ENCODE measurements around the gene PPP4C. TPM values are rescaled to one million over a fixed set of nuclear protein-coding genes. Genes with fewer than 3 reads are reported as not detected.
"Not testable (repeated sequence)": the region's sequence is repeated elsewhere in the genome, so short reads cannot be mapped to it uniquely, and the experiment has no call there.

PPP4C gene
- total RNA-seq, 1 experiment from 2014 or later = 70.7 TPM

DNA sequence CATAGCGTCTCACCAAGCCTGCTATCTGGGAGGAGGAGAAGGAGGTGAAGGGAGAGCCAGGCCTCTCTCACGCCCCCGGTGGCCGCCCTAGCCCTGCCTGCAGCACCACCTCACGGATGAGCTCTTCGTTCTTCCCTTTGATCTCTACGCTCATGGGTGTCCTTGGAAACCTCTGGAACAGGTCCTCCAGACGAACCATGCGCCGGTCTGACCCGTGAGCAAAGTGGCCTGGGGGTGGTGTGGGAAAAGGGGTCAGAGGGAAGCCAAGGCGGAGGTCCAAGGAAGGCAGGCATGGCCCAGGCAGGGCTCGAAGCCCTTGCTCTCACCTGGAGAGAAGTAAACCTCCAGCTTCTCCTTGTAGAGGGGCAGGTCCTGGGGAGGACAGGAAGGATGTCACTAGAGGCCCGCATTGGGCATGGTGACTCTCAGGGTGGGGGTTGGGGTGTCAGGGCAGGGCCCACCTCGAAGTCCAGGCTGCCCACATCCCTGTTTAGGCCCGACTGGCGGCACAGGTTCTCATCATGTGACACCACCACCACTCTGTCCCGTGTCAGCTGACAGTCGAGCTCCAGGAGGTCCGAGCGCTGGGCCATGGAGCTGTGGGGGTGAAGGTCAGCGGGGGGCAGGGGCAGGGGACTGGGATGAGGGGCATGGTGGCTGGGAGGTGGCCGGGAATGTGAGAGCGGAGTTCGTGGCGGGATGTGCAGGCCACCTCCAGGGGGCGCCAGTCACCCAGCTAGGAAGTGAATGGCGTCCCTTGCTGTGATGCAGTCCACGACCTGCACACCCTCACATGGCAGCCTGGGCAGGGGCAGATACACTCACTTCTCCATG, 36.6 kb downstream of the PPP4C start:
- in situ Hi-C loops (cut with HindIII; ENCODE audit: low pct_unique_long_range_greater_than_20kb, low sequenced_read_pairs) = no loop called here
- peak; percentile 72 for DNase-seq (ENCODE audit: low read depth, low spot score)

DNA sequence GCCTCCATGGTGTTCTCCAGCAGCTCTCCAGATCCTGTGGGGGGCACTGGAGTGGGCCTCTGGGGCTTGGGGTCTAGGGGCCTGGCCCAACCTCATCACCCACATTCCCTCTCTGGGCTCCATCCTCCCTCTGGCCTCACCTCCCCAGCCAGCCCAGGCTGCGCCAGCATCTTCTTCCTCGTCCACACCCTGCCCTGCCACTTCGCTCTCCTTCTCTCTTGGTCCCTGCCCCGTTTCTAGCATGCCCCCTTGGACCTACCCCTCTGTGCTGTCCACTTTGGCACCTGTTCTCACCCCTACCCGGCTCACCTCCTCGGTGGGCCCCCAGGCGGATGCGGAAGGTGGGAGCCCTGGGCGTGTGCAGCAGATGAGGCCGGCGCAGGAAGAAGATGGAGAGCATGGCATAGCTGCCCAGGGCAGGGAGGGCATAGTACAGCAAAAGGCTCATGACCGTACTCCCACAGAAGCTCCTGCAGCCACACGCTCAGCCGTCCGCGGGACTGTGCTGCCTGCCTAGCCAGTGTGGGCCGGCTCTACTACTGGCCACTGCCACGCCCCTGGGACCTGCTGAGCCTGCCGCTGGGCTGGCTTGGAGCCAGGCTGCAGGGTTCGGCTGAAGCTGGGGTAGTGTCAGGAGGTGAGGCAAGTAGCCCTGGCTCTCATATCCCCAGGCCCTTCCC, 37.4 kb downstream of the PPP4C start, which contains the start of gene GDPD3:
TSS of gene GDPD3 (minus strand) at position 507 of the 680 bp plus-strand sequence. CDS start at position 448, 59 bp downstream.
- no peak for DNase-seq (ENCODE audit: low read depth, low spot score)
- in situ Hi-C loops (cut with HindIII; ENCODE audit: low pct_unique_long_range_greater_than_20kb, low sequenced_read_pairs) = no loop called here

DNA sequence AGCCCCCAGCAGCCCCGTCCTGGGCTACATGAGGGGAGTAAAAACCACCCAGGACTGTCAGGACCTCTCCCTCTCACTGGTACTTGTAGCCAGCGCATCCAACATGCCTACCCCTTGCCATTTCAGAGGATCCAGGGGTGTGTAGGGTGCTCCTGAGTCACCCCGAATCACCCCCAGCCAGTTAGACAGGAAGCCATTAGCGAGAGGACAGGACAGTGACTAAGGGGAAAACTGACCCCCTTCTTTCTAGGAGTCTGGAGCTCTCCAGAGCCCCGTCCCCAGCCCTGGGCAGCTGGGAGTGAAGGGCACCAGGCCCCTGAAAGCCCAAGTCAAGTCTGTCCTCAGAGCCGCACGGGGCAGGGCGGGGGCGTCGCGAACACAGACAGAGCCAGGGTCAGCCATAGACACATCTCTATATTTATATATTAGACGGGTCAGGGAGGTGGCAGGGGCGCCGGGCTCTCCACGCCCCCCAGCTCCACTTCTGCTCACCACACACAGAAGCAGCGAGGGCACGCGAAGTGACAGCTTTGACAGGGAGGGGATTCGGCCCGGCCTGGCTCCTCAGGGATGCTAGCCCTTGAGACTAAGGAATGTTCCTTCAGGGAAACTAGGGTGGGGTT, 38.0 kb downstream of the PPP4C start:
- no peak for DNase-seq (ENCODE audit: low read depth, low spot score)
- in situ Hi-C loops (cut with HindIII; ENCODE audit: low pct_unique_long_range_greater_than_20kb, low sequenced_read_pairs) = no loop called here

DNA sequence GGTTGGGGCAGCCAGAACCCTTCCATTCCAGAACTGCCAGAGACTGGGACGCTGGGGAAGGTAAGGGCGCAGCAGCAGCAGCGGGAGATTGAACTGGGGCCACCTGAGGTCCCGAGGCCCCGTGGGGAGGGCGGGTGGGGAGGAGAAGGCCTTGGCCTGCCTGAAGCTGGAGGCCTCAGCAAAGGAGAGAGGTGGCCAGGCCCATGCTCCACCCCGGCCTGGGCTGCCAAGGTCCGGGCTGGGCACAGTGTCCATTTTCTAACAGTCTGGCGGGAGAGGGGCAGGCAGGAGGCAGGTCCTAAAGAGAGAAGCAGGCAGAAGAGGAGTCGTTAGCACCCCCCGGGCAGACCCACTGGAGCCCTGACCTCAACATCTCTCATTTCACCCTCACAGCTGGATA, 38.6 kb downstream of the PPP4C start:
- in situ Hi-C loops (cut with HindIII; ENCODE audit: low pct_unique_long_range_greater_than_20kb, low sequenced_read_pairs) = no loop called here
- DNase-seq (ENCODE audit: low read depth, low spot score) = no peak

DNA sequence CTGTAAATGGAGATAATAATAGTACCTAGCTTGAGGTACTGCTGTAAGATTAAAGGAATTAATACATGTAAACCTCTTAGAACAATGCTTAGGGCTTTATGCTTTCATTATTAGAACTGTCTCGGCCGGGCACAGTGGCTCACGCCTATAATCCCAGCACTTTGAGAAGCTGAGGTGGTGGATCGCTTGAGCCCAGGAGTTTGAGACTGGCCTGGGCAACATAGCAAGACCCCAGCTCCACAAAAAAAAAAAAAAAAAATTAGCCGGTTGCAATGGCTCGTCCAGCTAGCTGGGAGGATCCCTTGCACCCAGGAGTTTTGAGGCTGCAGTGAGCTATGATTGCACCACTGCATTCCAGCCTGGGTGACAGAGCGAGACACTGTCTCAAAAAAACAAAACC, 39.0 kb downstream of the PPP4C start:
- in situ Hi-C loops (cut with HindIII; ENCODE audit: low pct_unique_long_range_greater_than_20kb, low sequenced_read_pairs); DNase-seq (ENCODE audit: low read depth, low spot score): not testable (repeated sequence)

DNA sequence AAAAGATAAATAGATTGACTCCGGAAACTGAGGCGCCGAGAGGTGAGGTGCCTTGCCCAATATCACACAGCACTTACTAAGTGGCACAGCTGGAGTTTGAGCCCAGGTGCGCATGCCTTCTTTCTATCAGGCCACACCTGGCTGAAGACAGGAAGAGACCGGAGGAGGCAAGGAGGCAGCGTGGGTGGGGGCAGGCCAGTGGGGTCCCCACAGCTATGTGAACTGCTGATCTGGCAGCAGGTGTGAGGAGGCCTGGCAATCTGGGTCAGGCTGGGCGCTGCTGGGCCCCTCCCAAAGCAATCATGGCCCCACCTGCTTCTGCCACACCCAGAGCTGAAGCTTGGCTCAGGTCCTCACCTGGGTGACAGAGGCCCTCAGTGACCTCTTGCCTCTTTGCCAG, 39.4 kb downstream of the PPP4C start:
- in situ Hi-C loops (cut with HindIII; ENCODE audit: low pct_unique_long_range_greater_than_20kb, low sequenced_read_pairs) = no loop called here

DNA sequence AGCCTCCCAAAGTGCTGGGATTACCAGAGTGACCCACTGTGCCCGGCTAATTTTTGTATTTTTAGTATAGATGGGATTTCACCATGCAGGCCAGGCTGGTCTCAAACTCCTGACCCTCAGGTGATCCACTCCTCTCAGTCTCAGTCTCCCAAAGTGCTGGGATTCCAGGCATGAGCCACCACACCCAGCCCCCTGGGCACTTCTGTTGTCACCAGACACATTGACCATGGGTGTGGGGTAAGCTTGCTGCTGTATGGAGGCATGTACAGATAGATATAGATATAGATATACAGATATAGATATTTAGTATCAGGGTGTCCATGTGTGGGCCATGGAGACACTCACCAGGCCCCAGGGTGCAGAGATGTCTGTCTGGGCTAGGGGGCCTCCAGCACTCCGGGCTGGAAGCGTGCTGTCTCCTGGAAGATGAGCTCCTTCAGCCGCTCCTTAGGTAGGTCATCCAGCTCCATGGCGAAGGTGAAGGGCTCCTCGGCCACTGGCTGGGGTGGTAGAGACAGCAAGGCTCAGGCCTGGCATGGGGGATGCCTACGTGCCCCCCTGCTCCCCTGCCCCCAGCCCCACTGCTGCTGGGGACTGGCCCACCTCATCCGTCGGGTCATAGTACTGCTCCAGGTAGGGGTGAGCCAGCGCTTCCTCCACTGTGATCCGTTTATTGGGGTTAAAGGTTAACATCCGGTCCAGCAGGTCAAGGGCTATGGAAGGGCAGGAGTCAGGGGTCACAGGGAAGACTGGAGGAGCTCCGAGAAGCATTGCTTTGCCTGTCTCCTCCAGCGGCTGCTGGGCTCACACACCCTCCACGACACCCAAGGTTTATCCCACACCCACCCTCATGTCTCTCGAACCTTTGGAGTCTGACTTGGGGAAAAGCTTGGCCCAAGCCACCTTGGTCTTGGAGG, 40.8 kb downstream of the PPP4C start:
- in situ Hi-C loops (cut with HindIII; ENCODE audit: low pct_unique_long_range_greater_than_20kb, low sequenced_read_pairs) = no loop called here
- no peak for DNase-seq (ENCODE audit: low read depth, low spot score)

More for the DNA sequence above, 39.4 kb downstream of the PPP4C start:
- DNase-seq (ENCODE audit: low read depth, low spot score) = no peak

DNA sequence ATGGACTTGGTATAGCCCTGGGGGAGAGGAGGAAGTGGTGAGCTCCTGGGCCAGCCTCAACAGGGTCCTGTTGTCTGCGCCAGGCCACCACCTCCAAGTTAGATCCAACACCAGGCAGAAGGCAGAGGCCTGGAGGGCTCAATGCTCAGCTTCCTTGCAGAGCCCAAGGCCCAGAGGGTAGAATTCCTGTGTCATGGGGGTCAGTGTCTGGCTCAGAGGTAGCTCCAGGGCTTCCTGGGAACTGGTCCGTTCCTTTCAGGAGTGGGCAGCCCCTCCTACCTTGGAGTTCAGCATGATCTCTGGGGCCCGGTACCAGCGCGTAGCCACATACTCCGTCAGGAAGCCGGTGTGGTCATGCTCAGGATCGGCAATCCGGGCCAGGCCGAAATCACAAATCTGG, 42.0 kb downstream of the PPP4C start:
- no peak for DNase-seq (ENCODE audit: low read depth, low spot score)
- in situ Hi-C loops (cut with HindIII; ENCODE audit: low pct_unique_long_range_greater_than_20kb, low sequenced_read_pairs) = no loop called here

DNA sequence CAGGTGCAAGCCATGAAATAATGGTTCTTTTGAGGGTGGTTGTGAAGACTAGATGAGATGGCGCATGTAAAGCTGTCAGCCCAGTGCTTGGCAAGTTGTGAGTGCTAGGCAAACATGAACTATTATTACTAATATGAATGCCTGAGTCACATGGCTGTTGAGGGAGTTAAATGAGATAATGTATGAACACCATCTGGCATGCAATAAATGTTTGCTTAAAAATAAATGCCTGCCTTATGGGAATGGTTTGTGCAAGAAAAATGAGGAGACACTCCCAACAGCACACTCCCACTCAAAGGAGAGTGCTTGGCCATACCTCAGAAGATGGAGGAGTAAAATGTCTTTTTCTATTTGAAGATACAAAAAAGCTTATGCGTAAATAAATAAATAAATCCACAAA, 43.6 kb downstream of the PPP4C start:
- no peak for DNase-seq (ENCODE audit: low read depth, low spot score)
- in situ Hi-C loops (cut with HindIII; ENCODE audit: low pct_unique_long_range_greater_than_20kb, low sequenced_read_pairs) = no loop called here

DNA sequence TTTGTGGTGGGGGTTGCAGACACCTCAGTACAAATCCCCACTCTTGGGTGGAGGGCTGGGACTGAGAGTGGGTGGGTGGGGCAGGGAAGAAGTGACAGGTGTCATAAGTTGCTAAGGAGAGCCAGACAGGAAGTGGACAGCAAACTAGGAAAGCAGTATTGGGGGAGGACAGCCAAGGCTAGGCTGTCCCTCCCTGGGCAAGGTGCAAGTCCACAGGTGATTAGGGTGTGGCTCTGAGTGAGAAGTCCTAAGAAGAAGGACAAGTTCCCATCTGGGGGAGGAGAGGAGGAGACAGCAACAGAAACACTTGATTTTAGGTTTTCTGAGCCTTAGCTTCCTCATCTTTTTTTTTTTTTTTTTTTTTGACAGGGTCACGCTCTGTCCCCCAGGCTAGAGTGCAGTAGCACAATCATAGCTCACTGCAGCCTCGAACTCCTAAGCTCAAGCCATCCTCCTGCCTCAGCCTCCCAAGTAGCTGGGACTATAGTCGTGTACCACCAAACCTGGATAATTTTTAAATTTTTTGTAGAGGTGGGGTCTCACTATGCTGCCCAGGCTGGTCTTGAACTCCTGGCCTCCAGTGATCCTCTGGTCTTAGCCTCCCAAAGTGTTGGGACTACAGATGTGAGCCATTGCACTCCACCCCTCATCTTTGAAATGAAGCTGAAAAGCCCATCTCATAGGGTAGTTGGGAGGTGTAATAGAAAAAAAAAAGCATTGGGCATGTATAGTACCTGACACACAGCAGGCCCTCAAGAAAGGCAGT, 44.7 kb downstream of the PPP4C start:
- no peak for DNase-seq (ENCODE audit: low read depth, low spot score)
- in situ Hi-C loops (cut with HindIII; ENCODE audit: low pct_unique_long_range_greater_than_20kb, low sequenced_read_pairs) = no loop called here

DNA sequence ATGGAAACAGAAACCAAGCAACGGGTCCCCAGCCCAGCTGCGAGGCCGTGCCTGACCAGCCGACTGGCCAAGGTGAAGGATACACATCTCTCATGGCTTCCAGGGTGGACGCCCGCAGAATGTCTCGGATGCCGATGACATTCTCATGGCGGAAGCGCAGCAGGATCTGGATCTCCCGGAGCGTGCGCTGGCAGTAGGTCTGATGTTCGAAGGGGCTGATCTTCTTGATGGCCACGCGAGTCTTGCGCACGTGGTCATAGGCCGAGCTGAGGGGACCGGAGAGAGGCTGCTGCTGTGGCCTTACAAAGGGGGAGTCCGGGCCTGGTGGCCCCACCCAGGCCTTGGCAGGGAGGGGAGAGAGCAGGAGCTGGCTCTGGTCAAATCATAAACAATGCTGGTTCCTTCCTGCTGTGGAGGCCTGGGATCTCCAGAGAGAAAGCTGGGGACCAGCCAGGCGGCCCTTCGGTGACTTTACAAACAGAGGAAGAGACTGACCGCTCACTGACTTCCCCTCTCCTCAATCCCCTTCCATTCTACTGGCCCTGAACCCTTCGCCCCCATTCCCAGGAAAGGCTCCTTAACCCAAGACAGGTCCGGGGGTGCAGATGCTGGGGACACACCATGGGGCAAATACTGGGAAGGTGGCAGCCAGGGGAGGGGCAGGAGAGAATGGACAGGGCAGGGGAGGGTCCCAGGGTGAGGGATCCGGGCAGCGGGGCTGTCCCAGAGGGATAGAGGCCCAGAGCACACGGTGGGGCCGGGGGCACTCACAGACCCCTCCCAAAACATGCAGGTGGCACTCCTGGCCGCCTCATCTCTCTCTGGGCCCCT, 46.2 kb downstream of the PPP4C start:
- no peak for DNase-seq (ENCODE audit: low read depth, low spot score)
- in situ Hi-C loops (cut with HindIII; ENCODE audit: low pct_unique_long_range_greater_than_20kb, low sequenced_read_pairs) = no loop called here

DNA sequence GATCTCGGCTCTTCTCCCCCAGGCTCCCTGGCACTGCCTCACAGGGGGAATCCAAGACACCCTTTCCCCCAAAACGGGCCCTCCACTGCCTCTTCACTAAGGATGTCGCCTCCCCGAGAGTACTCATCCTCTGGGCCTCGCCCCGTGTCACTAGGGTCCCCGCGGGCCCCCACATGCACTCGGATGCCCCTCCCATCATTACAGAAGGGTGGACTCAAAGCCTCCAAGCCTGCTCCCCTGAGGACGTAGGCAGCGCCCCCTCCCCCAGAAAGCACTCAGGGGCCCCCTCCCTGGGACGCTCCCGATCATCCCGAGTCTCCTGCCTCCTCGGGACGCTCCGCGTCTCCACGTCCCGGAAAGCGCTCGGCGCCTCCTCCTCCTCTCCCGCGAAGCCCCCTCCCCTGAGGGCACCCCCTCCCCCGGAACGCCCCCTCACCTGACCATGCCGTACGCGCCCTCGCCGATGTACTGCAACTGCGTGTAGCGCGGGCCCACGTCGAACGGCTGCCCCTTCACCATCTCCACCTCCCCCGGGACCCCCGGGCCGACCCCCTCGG, 46.9 kb downstream of the PPP4C start:
- in situ Hi-C loops (cut with HindIII; ENCODE audit: low pct_unique_long_range_greater_than_20kb, low sequenced_read_pairs) = no loop called here
- no peak for DNase-seq (ENCODE audit: low read depth, low spot score)

DNA sequence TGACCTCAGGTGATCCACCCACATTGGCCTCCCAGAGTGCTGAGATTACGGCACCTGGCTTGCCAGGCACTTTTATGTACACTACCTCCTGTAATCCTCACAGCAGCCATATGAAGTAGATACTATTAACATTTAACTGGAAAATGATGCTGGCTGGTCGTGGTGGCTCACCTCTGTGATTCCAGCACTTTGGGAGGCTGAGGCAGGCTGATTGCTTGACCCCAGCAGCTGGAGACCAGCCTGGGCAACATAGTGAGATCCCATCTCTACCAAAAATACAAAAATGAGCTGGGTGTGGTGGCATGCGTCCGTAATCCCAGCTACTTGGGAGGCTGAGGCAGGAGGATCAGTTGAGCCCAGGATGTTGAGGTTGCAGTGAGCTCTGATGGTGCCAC, 49.2 kb downstream of the PPP4C start:
- no peak for DNase-seq (ENCODE audit: low read depth, low spot score)

DNA sequence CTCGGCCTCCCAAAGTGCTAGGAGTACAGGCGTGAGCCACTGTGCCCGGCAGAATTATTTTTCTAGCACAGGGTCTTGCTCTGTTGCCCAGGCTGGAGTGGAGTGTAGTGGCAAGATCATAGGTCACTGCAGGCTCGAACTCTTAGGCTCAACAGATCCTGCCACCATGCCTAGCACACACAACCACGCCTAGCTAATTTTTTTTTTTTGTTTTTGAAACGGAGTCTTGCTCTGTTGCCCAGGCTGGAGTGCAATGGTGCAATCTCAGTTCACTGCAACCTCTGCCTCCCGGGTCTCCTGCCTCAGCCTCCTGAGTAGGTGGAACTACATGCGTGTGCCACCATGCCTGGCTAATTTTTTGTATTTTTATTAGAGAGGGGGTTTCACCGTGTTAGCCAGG, 49.9 kb downstream of the PPP4C start:
- DNase-seq (ENCODE audit: low read depth, low spot score); in situ Hi-C loops (cut with HindIII; ENCODE audit: low pct_unique_long_range_greater_than_20kb, low sequenced_read_pairs): not testable (repeated sequence)

More for the DNA sequence above, 49.2 kb downstream of the PPP4C start:
- in situ Hi-C loops (cut with HindIII; ENCODE audit: low pct_unique_long_range_greater_than_20kb, low sequenced_read_pairs) = no loop called here

DNA sequence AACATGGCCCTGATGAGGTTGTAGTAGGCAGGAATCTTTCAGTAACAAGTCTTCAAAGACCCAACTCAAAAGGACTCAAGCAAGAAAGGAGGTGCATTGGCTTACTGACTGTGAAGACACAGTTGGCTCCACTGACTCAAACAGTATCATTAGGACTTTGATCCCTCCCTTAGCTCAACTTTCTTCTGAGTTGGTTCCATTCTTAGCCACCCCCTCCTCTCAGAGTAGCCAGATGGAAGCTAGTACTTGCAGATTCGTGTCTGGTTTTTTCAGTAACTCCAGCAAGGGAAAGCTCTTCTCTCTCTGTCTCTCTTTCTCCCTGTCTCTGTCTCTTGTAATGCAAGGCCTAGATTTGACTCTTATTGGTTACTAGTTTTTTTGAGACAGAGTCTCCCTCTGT, 52.2 kb downstream of the PPP4C start:
- DNase-seq (ENCODE audit: low read depth, low spot score) = no peak
- in situ Hi-C loops (cut with HindIII; ENCODE audit: low pct_unique_long_range_greater_than_20kb, low sequenced_read_pairs) = no loop called here

Measured in SK-MEL-5 (cell line).